Neuronal stem cell (in vitro differentiated cells): Measurements from ENCODE around the gene SPECC1L.

Experiments used
- DNase-seq: peaks from one replicate; pipeline ENCODE4 v3.0.0-alpha.2; 2013; ENCODE audit warnings: low spot score
- H2AFZ ChIP-seq: one replicate; pipeline ENCODE4 v1.6.1; 2013; ENCODE audit warnings: mild to moderate bottlenecking, low read length, inconsistent platforms
- H2AK5ac ChIP-seq: 2 replicates; pipeline ENCODE4 v1.6.1; 2013; ENCODE audit warnings: low read depth, mild to moderate bottlenecking, inconsistent platforms, low read length, moderate library complexity, mixed read lengths
- H2BK120ac ChIP-seq: 2 replicates; pipeline ENCODE4 v1.6.1; 2013; ENCODE audit warnings: low read depth, mild to moderate bottlenecking, inconsistent platforms, low read length, moderate library complexity, mixed read lengths
- H2BK12ac ChIP-seq: one replicate; pipeline ENCODE4 v1.6.1; 2013; ENCODE audit warnings: low read length, inconsistent platforms
- H2BK15ac ChIP-seq: 2 replicates; pipeline ENCODE4 v1.6.1; 2013; ENCODE audit warnings: mild to moderate bottlenecking, low read length, inconsistent platforms, mixed read lengths
- H2BK5ac ChIP-seq: one replicate; pipeline ENCODE4 v1.6.1; 2013; ENCODE audit warnings: inconsistent platforms, mild to moderate bottlenecking, low read length, moderate library complexity
- H3K14ac ChIP-seq: one replicate; pipeline ENCODE4 v1.6.1; 2013; ENCODE audit warnings: low read length, inconsistent platforms
- H3K18ac ChIP-seq: 2 replicates; pipeline ENCODE4 v1.6.1; 2013; ENCODE audit warnings: low read length, inconsistent platforms
- H3K23ac ChIP-seq: 2 replicates; pipeline ENCODE4 v1.6.1; 2013; ENCODE audit warnings: low read depth, mild to moderate bottlenecking, mixed read lengths, low read length, inconsistent platforms; ENCODE audit not compliant: poor library complexity
- H3K27ac ChIP-seq: replicated peaks from 3 replicates; pipeline ENCODE4 v1.5.1; 2013; ENCODE audit warnings: low read length, inconsistent platforms
- H3K27me3 ChIP-seq, 3 experiments: 2 replicates each; pipeline ENCODE4 v1.6.1; 2013; ENCODE audit warnings: low read length in 3 of 3, mild to moderate bottlenecking in 2 of 3, inconsistent platforms in 1 of 3, low read depth in 1 of 3, mixed read lengths in 1 of 3, moderate library complexity in 1 of 3; ENCODE audit not compliant: control insufficient read depth in 3 of 3, insufficient read depth in 3 of 3
- H3K36me3 ChIP-seq, 2 donors: replicated peaks in 1 of 2; 2 replicates each; pipeline ENCODE4 v1.6.1; 2013; ENCODE audit warnings: low read length in 2 of 2; ENCODE audit not compliant: control insufficient read depth in 2 of 2, insufficient read depth in 2 of 2
- H3K4ac ChIP-seq: 2 replicates; pipeline ENCODE4 v1.6.1; 2013; ENCODE audit warnings: inconsistent platforms, mild to moderate bottlenecking, low read length, moderate library complexity
- H3K4me1 ChIP-seq, 2 donors: 1 replicate in 1 of 2; 2 replicates in 1 of 2; pipeline ENCODE4 v1.6.1; 2013; ENCODE audit warnings: low read length in 2 of 2, low read depth in 1 of 2; ENCODE audit not compliant: control insufficient read depth in 2 of 2, insufficient read depth in 1 of 2
- H3K4me2 ChIP-seq: one replicate; pipeline ENCODE4 v1.6.1; 2013; ENCODE audit warnings: mild to moderate bottlenecking, low read length, inconsistent platforms; ENCODE audit not compliant: insufficient read depth, poor library complexity, severe bottlenecking
- H3K4me3 ChIP-seq, 2 donors: 2 replicates each; pipeline ENCODE4 v1.5.1; 2013; ENCODE audit warnings: low read length in 2 of 2, mild to moderate bottlenecking in 2 of 2, inconsistent platforms in 1 of 2, moderate library complexity in 1 of 2
- H3K79me1 ChIP-seq: one replicate; pipeline ENCODE4 v1.6.1; 2013; ENCODE audit warnings: low read depth, mild to moderate bottlenecking, inconsistent platforms, low read length, moderate library complexity
- H3K9ac ChIP-seq: one replicate; pipeline ENCODE4 v1.6.1; 2013; ENCODE audit warnings: mild to moderate bottlenecking, low read depth, low read length, inconsistent platforms; ENCODE audit not compliant: poor library complexity
- H3K9me3 ChIP-seq, 2 donors: replicated peaks in 1 of 2; 2 replicates each; pipeline versions ENCODE3 to v1.6.1; 2013; ENCODE audit warnings: low read length in 2 of 2, mild to moderate bottlenecking in 2 of 2, inconsistent platforms in 1 of 2, low read depth in 1 of 2, mixed read lengths in 1 of 2, moderate library complexity in 1 of 2; ENCODE audit not compliant: control insufficient read depth in 2 of 2, insufficient read depth in 1 of 2
- H4K8ac ChIP-seq: one replicate; pipeline ENCODE4 v1.6.1; 2013; ENCODE audit warnings: low read depth, mild to moderate bottlenecking, inconsistent platforms, low read length, moderate library complexity
- H4K91ac ChIP-seq: one replicate; pipeline ENCODE4 v1.6.1; 2013; ENCODE audit warnings: low read length, low read depth, mild to moderate bottlenecking, inconsistent platforms; ENCODE audit not compliant: poor library complexity
- WGBS, 2 donors: extraction: QIAGEN DNeasy Blood & Tissue Kit; methylation state at CpG; one replicate each; pipeline ENCODE4 v1.1.7; 2013; ENCODE audit warnings: missing lambda C conversion rate in 2 of 2, mixed read lengths in 1 of 2; ENCODE audit not compliant: insufficient read length in 2 of 2, insufficient replicate concordance in 1 of 2; ENCODE audit errors: extremely low coverage in 2 of 2; 5-methylcytosine and 5-hydroxymethylcytosine counted together

Gene SPECC1L

GRCh38 chr22:24465566-24465965, 194.9 kb downstream of the SPECC1L start:
- Histone ChIP-seq H2BK15ac (no peak overlapping the region), H2AK5ac (no peak overlapping the region), H3K4me2 (no peak overlapping the region), H3K79me1 (no peaks in the 10 kb centered on the region), H2BK12ac (no peak overlapping the region), H2BK120ac (no peak overlapping the region), H4K91ac (no peak overlapping the region), H3K14ac (no peak overlapping the region), H3K27ac (no peak overlapping the region), H3K36me3 (no peaks in the 10 kb centered on the region), H3K18ac (no peak overlapping the region), H3K4me1 (peaks cover 11 to 12% of the 10 kb centered on the region in 2 donors), H2BK5ac (no peak overlapping the region), H3K4ac (no peak overlapping the region), H3K9ac (no peak overlapping the region), H3K23ac (no peak overlapping the region), H3K27me3 (no peaks in the 10 kb centered on the region), H3K9me3 (no peaks in the 10 kb centered on the region), H4K8ac (no peak overlapping the region), H2AFZ (peak overlapping the region; percentile 49), H3K4me3 (no peak overlapping the region)
- WGBS, 2 donors = no CpG with 5 or more reads among the region's 5 CpGs
- no peak for DNase-seq

GRCh38 chr22:24465975-24466374, 195.3 kb downstream of the SPECC1L start:
- no peak overlapping the region for H3K4me2 ChIP-seq
- peaks cover 10 to 12% of the 10 kb centered on the region in 2 donors for H3K4me1 ChIP-seq
- DNase-seq = no peak
- no peaks in the 10 kb centered on the region for H3K9me3 ChIP-seq
- H2BK12ac ChIP-seq = no peak overlapping the region
- H3K79me1 ChIP-seq = no peaks in the 10 kb centered on the region
- no peaks in the 10 kb centered on the region for H3K36me3 ChIP-seq
- H2AFZ ChIP-seq = no peak overlapping the region
- no peak overlapping the region for H2BK15ac ChIP-seq
- H3K14ac ChIP-seq = no peak overlapping the region
- no peak overlapping the region for H3K23ac ChIP-seq
- no peak overlapping the region for H3K4me3 ChIP-seq
- H3K27ac ChIP-seq = no peak overlapping the region
- H3K27me3 ChIP-seq = no peaks in the 10 kb centered on the region
- no peak overlapping the region for H2BK120ac ChIP-seq
- no peak overlapping the region for H3K18ac ChIP-seq
- no peak overlapping the region for H3K9ac ChIP-seq
- H4K91ac ChIP-seq = no peak overlapping the region
- WGBS, 2 donors = no CpG with 5 or more reads among the region's 3 CpGs
- H4K8ac ChIP-seq = no peak overlapping the region
- H2BK5ac ChIP-seq = no peak overlapping the region
- H2AK5ac ChIP-seq = no peak overlapping the region
- no peak overlapping the region for H3K4ac ChIP-seq

- Histone ChIP-seq H3K9me3 (no peaks in the 10 kb centered on the region), H3K4me3 (no peak overlapping the region), H3K9ac (no peak overlapping the region), H4K8ac (no peak overlapping the region), H3K18ac (no peak overlapping the region), H4K91ac (no peak overlapping the region), H2BK12ac (no peak overlapping the region), H3K23ac (no peak overlapping the region), H2AFZ (peak overlapping the region; percentile 19), H3K79me1 (no peaks in the 10 kb centered on the region), H3K4me1 (peaks cover 10 to 12% of the 10 kb centered on the region in 2 donors), H3K4ac (no peak overlapping the region), H3K27ac (no peak overlapping the region), H2AK5ac (no peak overlapping the region), H3K14ac (no peak overlapping the region), H2BK15ac (no peak overlapping the region), H3K36me3 (no peaks in the 10 kb centered on the region), H2BK120ac (no peak overlapping the region), H3K4me2 (no peak overlapping the region), H2BK5ac (no peak overlapping the region), H3K27me3 (no peaks in the 10 kb centered on the region)
- DNase-seq = no peak
- no CpG with 5 or more reads among the region's 1 CpG for WGBS, 2 donors
These were observed 196.2 kb downstream of the SPECC1L start for GRCh38 chr22:24466716-24467328.

- Histone ChIP-seq H3K9ac (no peak overlapping the region), H3K27ac (no peak overlapping the region), H2BK5ac (no peak overlapping the region), H2BK15ac (no peak overlapping the region), H2BK12ac (no peak overlapping the region), H2AK5ac (no peak overlapping the region), H3K23ac (no peak overlapping the region), H3K36me3 (no peaks in the 10 kb centered on the region), H3K27me3 (no peaks in the 10 kb centered on the region), H2BK120ac (no peak overlapping the region), H3K4ac (no peak overlapping the region), H4K91ac (no peak overlapping the region), H3K4me1 (peaks cover 10 to 12% of the 10 kb centered on the region in 2 donors), H3K18ac (no peak overlapping the region), H3K14ac (no peak overlapping the region), H2AFZ (no peak overlapping the region), H3K9me3 (no peaks in the 10 kb centered on the region), H3K4me3 (no peak overlapping the region), H3K4me2 (no peak overlapping the region), H3K79me1 (no peaks in the 10 kb centered on the region), H4K8ac (no peak overlapping the region)
- WGBS, 2 donors = no CpG with 5 or more reads among the region's 2 CpGs
- DNase-seq = no peak
These were observed 196.7 kb downstream of the SPECC1L start for GRCh38 chr22:24467340-24467739.
